GM23338 (cell line): ENCODE results near the gene KDM4C. TPM values are rescaled to one million over a fixed set of nuclear protein-coding genes. Genes with fewer than 3 reads are reported as not detected.
A peak's percentile ranks its signal among the peaks of the same experiment; 100 is the strongest.

Experiments used
- ATAC-seq: fragments of 200-7000 bp; cut with Tn5 transposase; 3 replicates; pipeline ENCODE4 v1.9.1; 2020
- DNase-seq: peaks from one replicate; pipeline ENCODE4 v3.0.0-alpha.2; 2015; ENCODE audit warnings: low spot score
- H2AFZ ChIP-seq: fragments of 200-600 bp; sonication (generic); 2 replicates; pipeline ENCODE4 v1.8.0; 2016; ENCODE audit warnings: antibody characterized with exemption, mild to moderate bottlenecking, moderate library complexity
- H3F3A ChIP-seq: fragments of 200-600 bp; sonication (generic); replicated peaks from 2 replicates; pipeline ENCODE4 v1.8.0; 2017; ENCODE audit warnings: antibody characterized with exemption, mixed run types, low read depth
- H3K27ac ChIP-seq: fragments of 200-600 bp; sonication (generic); 2 replicates; pipeline ENCODE4 v1.6.1; 2016; ENCODE audit warnings: low read depth
- H3K27me3 ChIP-seq: fragments of 200-600 bp; sonication (generic); 2 replicates; pipeline ENCODE4 v1.8.0; 2016; ENCODE audit warnings: mild to moderate bottlenecking, mixed run types, moderate library complexity; ENCODE audit not compliant: insufficient read depth
- H3K36me3 ChIP-seq: fragments of 200-600 bp; sonication (generic); 2 replicates; pipeline ENCODE4 v1.8.0; 2016; ENCODE audit warnings: mild to moderate bottlenecking; ENCODE audit not compliant: insufficient read depth
- H3K4me1 ChIP-seq: fragments of 200-600 bp; sonication (generic); 2 replicates; pipeline ENCODE4 v1.8.0; 2016; ENCODE audit warnings: mild to moderate bottlenecking, moderate library complexity; ENCODE audit not compliant: insufficient read depth
- H3K4me2 ChIP-seq: fragments of 200-600 bp; sonication (generic); 2 replicates; pipeline ENCODE4 v1.7.1; 2017; ENCODE audit warnings: mixed run types
- H3K4me3 ChIP-seq: fragments of 200-600 bp; sonication (generic); 2 replicates; pipeline ENCODE4 v1.6.1; 2016; ENCODE audit warnings: mixed run types
- H3K79me2 ChIP-seq: fragments of 200-600 bp; sonication (generic); replicated peaks from 2 replicates; pipeline ENCODE4 v1.8.0; 2017; ENCODE audit warnings: mild to moderate bottlenecking; ENCODE audit not compliant: insufficient read depth
- H3K9me2 ChIP-seq: fragments of 200-600 bp; sonication (generic); 2 replicates; pipeline ENCODE4 v1.8.0; 2017; ENCODE audit not compliant: insufficient read depth
- H4K20me1 ChIP-seq: fragments of 200-600 bp; sonication (generic); replicated peaks from 2 replicates; pipeline ENCODE4 v1.8.0; 2017; ENCODE audit warnings: mild to moderate bottlenecking; ENCODE audit not compliant: insufficient read depth
- H3K27ac Mint-ChIP-seq: 2 replicates; pipeline ENCODE4 v1.8.0; 2020; ENCODE audit warnings: inconsistent platforms, mild to moderate bottlenecking, moderate library complexity, mixed read lengths
- H3K27me3 Mint-ChIP-seq: 3 replicates; pipeline ENCODE4 v1.8.0; 2022; ENCODE audit warnings: low read depth, mild to moderate bottlenecking, moderate library complexity, mixed read lengths, inconsistent platforms; ENCODE audit not compliant: insufficient read depth, poor library complexity
- H3K36me3 Mint-ChIP-seq: 3 replicates; pipeline ENCODE4 v1.8.0; 2021; ENCODE audit warnings: low read depth, mild to moderate bottlenecking, inconsistent platforms, moderate library complexity, mixed read lengths
- H3K4me1 Mint-ChIP-seq: 3 replicates; pipeline ENCODE4 v1.8.0; 2020; ENCODE audit warnings: mild to moderate bottlenecking, inconsistent platforms, mixed read lengths
- H3K4me3 Mint-ChIP-seq: 3 replicates; pipeline ENCODE4 v1.8.0; 2021; ENCODE audit warnings: moderate library complexity, mild to moderate bottlenecking, inconsistent platforms, mixed read lengths
- H3K9me3 Mint-ChIP-seq: 3 replicates; pipeline ENCODE4 v1.8.0; 2020; ENCODE audit warnings: moderate library complexity, mild to moderate bottlenecking, inconsistent platforms, mixed read lengths
- CREB1 ChIP-seq: fragments of 250-450 bp; sonication (Bioruptor Pico); IDR thresholded peaks from 2 replicates; pipeline ENCODE4 v1.5.0; 2020; ENCODE audit warnings: low read depth, mild to moderate bottlenecking, moderate library complexity
- CTCF ChIP-seq, 2 experiments: fragments of 200-600 bp in 1 of 2; sonication (generic) in 1 of 2; conservative IDR thresholded peaks; 2 replicates each; pipeline versions ENCODE4 v1.5.1 to v1.6.1; 2016 to 2017; ENCODE audit warnings: antibody characterized with exemption in 2 of 2, low read depth in 2 of 2, mild to moderate bottlenecking in 2 of 2, moderate library complexity in 1 of 2
- ETS1 ChIP-seq: IDR thresholded peaks from 2 replicates; pipeline ENCODE4 v1.6.1; 2016; ENCODE audit warnings: antibody characterized with exemption
- EZH2 ChIP-seq: fragments of 200-600 bp; sonication (generic); IDR thresholded peaks from one replicate; pipeline ENCODE4 v1.8.0; 2017; ENCODE audit warnings: antibody characterized with exemption, mild to moderate bottlenecking, low read depth; ENCODE audit not compliant: unreplicated experiment
- EZH2phosphoT487 ChIP-seq: fragments of 200-600 bp; sonication (generic); IDR thresholded peaks from one replicate; pipeline ENCODE4 v1.8.1; 2018; ENCODE audit warnings: antibody characterized with exemption; ENCODE audit not compliant: unreplicated experiment
- JUNB ChIP-seq: IDR thresholded peaks from one replicate; pipeline ENCODE4 v1.6.1; 2016; ENCODE audit warnings: antibody characterized with exemption; ENCODE audit not compliant: unreplicated experiment
- POLR2AphosphoS5 ChIP-seq: IDR thresholded peaks from 2 replicates; pipeline ENCODE4 v1.6.1; 2016; ENCODE audit warnings: antibody characterized with exemption, low read depth
- STAT1 ChIP-seq: IDR thresholded peaks from one replicate; pipeline ENCODE4 v1.6.1; 2016; ENCODE audit warnings: antibody characterized with exemption; ENCODE audit not compliant: unreplicated experiment
- ZNF114 ChIP-seq: fragments of 250-450 bp; sonication (Bioruptor Pico); IDR thresholded peaks from 2 replicates; pipeline ENCODE4 v1.5.0; 2020; ENCODE audit warnings: mild to moderate bottlenecking, moderate library complexity
- ZNF331 ChIP-seq: fragments of 250-450 bp; sonication (Bioruptor Pico); IDR thresholded peaks from 2 replicates; pipeline ENCODE4 v1.5.0; 2020; ENCODE audit warnings: low read depth, mild to moderate bottlenecking, moderate library complexity
- ZNF462 ChIP-seq: fragments of 250-450 bp; sonication (Bioruptor Pico); IDR thresholded peaks from 2 replicates; pipeline ENCODE4 v1.5.0; 2020; ENCODE audit warnings: mild to moderate bottlenecking, moderate library complexity
- polyA plus RNA-seq: library from polyadenylated mRNA; unstranded; fragments of >200 nt; fragmentation: Nextera tagmentation; extraction: Ambion mirVana; gene quantifications from 2 replicates; pipeline ENCODE4 v1.2.1, GENCODE V29; 2016
- total RNA-seq: library from RNA; depleted of rRNA; stranded (reverse); fragments of >200 nt; shearing (Covaris generic); gene quantifications from 2 replicates; pipeline ENCODE4 v1.2.3, GENCODE V29; 2014

The KDM4C gene
- total and polyA plus RNA-seq, 2 experiments from 2014 or later = 12.0 to 43.8 TPM

GRCh38 chr9:7003861-7004260 lies 246.1 kb downstream of the KDM4C start (continued):
- TF ChIP-seq ZNF114 (CRISPR knock-in tag) = no peak
- no peak for TF ChIP-seq EZH2phosphoT487
- no peak for TF ChIP-seq CREB1 (CRISPR knock-in tag)
- no peak for TF ChIP-seq JUNB
- TF ChIP-seq STAT1 = no peak
- TF ChIP-seq POLR2AphosphoS5 = no peak

- peak overlapping the region; percentile 19; the same call in 1 of the 2 replicates for H3K27ac Mint-ChIP-seq
- ATAC-seq = no peak
Measured at GRCh38 chr9:7006417-7006816, 248.6 kb downstream of the KDM4C start.

GRCh38 chr9:7008411-7008810 lies 250.6 kb downstream of the KDM4C start:
- H3K9me2 ChIP-seq = no peaks in the 10 kb centered on the region
- no peak for TF ChIP-seq ZNF114 (CRISPR knock-in tag)
- TF ChIP-seq JUNB = no peak
- TF ChIP-seq ZNF331 (CRISPR knock-in tag) = no peak
- TF ChIP-seq CREB1 (CRISPR knock-in tag) = no peak
- TF ChIP-seq STAT1 = no peak
- TF ChIP-seq EZH2 = no peak
- no peak for TF ChIP-seq ZNF462
- TF ChIP-seq ETS1 = no peak
- no peak for TF ChIP-seq EZH2phosphoT487
- no peak for TF ChIP-seq CTCF (conservative IDR thresholded peaks at IDR 0.05; ENCODE audit: low read depth in 2 of 2)

More at GRCh38 chr9:7006417-7006816, 248.6 kb downstream of the KDM4C start:
- Histone ChIP-seq H3K9me2 (no peaks in the 10 kb centered on the region), H3K36me3 (no peaks in the 10 kb centered on the region; the same call in none of the 2 replicates), H3K4me2 (no peak overlapping the region), H3K79me2 (no peaks in the 10 kb centered on the region), H3K27me3 (no peaks in the 10 kb centered on the region), H3K27ac (no peak overlapping the region), H4K20me1 (no peaks in the 10 kb centered on the region), H3F3A (no peaks in the 10 kb centered on the region), H2AFZ (no peak overlapping the region), H3K4me1 (no peaks in the 10 kb centered on the region), H3K4me3 (no peak overlapping the region)
- Mint-ChIP-seq H3K4me3 (no peak overlapping the region), H3K9me3 (no peaks in the 10 kb centered on the region; the same call in 2 of the 3 replicates), H3K36me3 (peaks cover 25% of the 10 kb centered on the region), H3K4me1 (peaks cover 2% of the 10 kb centered on the region; the same call in 2 of the 3 replicates), H3K27me3 (no peaks in the 10 kb centered on the region)
- TF ChIP-seq ZNF114 (CRISPR knock-in tag) = no peak
- DNase-seq = no peak

More at GRCh38 chr9:7008411-7008810, 250.6 kb downstream of the KDM4C start:
- H3K4me1 ChIP-seq = no peaks in the 10 kb centered on the region
- no peaks in the 10 kb centered on the region for H3F3A ChIP-seq
- H3K36me3 Mint-ChIP-seq = peaks cover 27% of the 10 kb centered on the region
- no peaks in the 10 kb centered on the region for H3K27me3 Mint-ChIP-seq
- no peaks in the 10 kb centered on the region; the same call in none of the 2 replicates for H3K36me3 ChIP-seq
- no peak overlapping the region for H3K4me2 ChIP-seq
- H4K20me1 ChIP-seq = no peaks in the 10 kb centered on the region
- no peak overlapping the region for H3K4me3 ChIP-seq
- no peak overlapping the region for H3K27ac Mint-ChIP-seq
- no peaks in the 10 kb centered on the region; the same call in 2 of the 3 replicates for H3K4me1 Mint-ChIP-seq
- H2AFZ ChIP-seq = no peak overlapping the region
- H3K9me3 Mint-ChIP-seq = no peaks in the 10 kb centered on the region; the same call in 2 of the 3 replicates
- H3K27ac ChIP-seq = no peak overlapping the region
- ATAC-seq (no peak), DNase-seq (no peak)
- no peaks in the 10 kb centered on the region for H3K79me2 ChIP-seq
- no peaks in the 10 kb centered on the region for H3K27me3 ChIP-seq
- H3K4me3 Mint-ChIP-seq = no peak overlapping the region
